ENCODE results near the gene ARHGAP10.

The ARHGAP10 gene

GRCh38 chr4:147731580-147732517 lies at the start of gene ARHGAP10:
TSS of gene ARHGAP10 (plus strand) at chr4:147732088. CDS start at chr4:147732302, 214 bp downstream.
- no peak for DNase-seq

GRCh38 chr4:147682755-147683154 lies 49.1 kb upstream of the ARHGAP10 start:
- DNase-seq, result no peak

DNA sequence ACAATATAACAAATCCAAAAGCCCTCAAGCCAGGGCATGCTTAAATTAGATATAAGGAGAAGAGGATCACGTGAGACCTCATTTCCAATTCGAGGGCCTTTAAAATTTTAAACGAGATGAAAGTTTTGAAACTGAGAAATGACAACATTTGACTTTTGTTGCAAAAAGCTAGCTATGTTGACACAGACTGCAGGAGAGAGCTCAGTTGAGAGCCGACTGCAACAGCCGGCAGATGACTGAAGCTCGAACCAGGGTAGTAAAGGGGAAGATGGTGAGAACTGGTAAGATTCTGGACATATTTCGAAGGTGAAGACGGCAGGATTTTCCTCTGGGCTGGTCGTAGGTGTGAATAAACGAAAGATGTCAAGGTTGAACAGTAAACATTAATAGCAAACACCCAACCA lies 48.7 kb upstream of the ARHGAP10 start:
- no peak for DNase-seq

DNA sequence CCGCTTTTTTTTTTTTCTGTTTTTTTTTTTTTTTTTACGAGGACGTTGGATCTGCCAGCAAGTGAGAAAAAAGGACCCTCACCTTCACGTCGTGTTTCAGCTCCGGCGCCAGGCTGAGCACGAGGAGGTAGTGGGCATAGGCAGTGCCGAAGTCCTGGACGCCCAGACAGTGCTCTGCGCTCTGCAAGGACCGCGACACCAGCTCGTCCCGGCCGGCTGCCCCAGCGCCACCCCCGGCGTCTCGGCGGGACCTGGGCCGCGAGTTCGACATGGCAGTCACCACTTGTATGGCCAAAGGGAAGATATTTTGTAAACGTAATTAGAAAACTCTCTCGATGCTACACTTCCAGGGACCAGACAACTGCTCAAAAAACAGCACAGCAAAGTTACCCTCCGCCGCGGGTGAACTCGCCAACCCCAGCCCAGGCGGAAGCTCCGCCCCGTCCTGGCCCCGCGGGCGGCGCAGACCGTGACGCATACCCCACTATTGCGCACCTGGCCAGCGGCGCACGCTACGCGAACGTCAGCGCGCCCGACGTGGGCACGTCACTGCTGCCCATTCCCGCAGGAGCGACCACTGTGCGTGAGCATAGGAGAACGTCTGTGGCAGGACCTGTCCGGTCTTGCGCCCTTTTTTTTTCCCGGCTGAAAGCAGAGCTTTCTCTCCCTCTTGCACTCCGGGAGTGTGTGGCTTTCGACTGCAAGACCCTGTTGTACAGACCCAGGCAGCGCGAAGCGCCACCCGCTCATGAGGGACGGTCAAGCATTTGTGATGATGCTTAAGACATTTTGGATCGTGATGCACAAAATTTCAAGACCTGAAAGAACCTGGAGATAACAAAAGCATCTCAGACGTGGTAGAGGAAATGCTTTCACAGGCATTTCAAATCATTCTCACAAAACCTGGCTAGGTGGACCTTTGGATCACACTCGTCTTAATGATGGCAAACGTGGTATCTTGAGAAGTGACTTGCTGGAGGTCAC lies 47.9 kb upstream of the ARHGAP10 start, which contains the start of gene PRMT9:
Gene PRMT9 (minus strand): TSS at position 447 of the 984 bp plus-strand sequence. CDS start 176 bp downstream, at position 271.
- DNase-seq, result peak; percentile 69

- no peak for DNase-seq
These were observed 42.8 kb upstream of the ARHGAP10 start for GRCh38 chr4:147689067-147689466.

GRCh38 chr4:147691820-147692219 lies 40.1 kb upstream of the ARHGAP10 start:
- DNase-seq, result no peak

- no peak for DNase-seq
These were observed 38.7 kb upstream of the ARHGAP10 start for GRCh38 chr4:147693218-147693617.

DNA sequence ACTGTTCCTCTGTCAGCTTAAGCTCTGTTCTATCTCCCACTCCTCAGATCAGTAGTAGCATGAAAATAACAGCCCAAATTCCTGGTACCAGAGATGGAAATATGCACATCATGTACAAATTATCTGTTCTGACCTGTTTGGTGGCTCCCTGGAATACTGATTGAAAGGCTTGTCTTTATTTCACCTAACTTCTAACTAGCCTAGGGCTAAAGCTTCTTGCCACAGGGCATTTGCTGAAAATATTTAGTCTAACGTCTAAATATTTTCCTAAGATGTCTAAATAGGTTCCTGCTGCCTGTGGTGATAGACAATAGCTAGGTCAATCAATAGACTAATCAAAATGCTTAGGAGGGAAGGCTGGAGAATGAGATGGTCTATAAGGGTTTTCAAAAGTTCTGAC lies 35.0 kb upstream of the ARHGAP10 start:
- no peak for DNase-seq

- no peak for DNase-seq
These were observed 27.0 kb upstream of the ARHGAP10 start for GRCh38 chr4:147704846-147705245.

DNA sequence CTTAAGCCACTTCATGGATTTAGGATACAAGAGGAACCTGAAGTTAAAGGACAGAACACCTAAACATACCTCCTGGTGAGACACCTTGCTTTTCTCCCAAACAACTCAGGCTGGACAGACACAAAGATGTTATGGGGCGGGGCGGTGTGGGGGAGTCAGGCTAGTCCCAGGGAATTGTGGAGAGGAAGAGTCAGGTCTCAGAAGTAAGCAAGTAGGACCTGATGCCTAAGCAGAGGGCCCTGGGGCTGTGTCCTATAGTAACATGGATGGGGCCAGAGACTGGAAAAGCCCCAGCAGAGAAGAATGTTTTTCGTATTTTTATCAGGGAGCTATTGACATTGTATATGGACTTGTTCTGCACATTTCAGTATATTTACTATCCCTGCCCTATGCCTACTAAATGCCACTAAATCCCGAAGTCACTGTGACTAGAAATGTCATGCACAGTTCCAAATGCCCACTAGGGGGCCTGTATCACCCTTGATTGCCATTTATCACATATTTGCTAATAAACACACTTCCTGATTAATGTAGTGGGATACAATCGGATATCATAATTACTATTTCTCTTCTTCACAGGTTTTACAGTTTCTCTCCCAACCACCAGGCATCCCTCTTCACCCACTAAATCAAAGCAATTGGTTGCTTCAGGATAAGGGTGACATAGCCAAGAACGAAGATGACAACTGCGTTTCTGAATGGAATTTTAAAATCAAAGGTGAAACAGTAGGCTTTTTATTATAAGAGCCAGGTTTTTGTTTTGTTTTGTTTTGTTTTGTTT lies 23.8 kb upstream of the ARHGAP10 start:
- no peak for DNase-seq

- DNase-seq, result no peak
These were observed 21.9 kb upstream of the ARHGAP10 start for GRCh38 chr4:147709999-147710398.

GRCh38 chr4:147714575-147715401 lies 17.1 kb upstream of the ARHGAP10 start:
- no peak for DNase-seq

DNA sequence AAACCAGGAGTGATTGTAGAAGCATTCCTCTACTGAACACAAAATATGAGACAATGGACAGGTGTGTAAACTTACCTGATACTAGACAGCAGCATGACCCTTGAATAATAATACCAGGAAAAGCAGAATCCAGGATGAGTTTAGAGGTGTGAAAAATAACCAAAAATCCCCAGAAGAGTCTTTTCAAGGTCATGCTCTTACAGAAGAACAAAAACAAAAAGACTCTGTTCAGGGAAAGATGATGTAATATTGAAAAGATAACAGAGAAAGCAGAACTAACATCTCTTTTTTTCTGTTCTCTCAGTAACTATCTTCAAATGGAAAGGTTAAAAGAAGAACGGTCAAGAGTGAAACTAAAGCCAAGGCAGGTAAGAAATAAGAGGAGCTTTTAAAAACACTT lies 14.0 kb upstream of the ARHGAP10 start:
- no peak for DNase-seq

DNA sequence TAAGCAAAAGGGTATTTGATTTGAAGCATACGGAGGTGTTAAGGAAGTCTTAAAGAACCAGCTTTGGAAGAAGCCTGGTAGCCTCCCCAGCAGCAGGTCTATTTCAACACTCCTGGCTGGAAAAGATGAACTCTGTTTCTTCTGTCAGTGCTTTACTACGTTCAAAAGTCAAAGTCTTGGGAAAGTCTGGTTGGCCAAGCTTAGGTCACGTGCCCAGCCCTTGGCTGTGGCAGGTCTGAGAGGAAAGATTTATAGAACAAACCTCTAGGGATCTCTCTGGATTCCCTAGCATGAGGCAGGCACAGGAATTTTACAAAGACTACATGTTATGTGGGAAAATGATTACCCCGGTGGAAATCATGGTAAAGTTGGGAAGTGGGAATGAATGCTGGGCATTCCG lies 8.6 kb upstream of the ARHGAP10 start:
- DNase-seq, result no peak

DNA sequence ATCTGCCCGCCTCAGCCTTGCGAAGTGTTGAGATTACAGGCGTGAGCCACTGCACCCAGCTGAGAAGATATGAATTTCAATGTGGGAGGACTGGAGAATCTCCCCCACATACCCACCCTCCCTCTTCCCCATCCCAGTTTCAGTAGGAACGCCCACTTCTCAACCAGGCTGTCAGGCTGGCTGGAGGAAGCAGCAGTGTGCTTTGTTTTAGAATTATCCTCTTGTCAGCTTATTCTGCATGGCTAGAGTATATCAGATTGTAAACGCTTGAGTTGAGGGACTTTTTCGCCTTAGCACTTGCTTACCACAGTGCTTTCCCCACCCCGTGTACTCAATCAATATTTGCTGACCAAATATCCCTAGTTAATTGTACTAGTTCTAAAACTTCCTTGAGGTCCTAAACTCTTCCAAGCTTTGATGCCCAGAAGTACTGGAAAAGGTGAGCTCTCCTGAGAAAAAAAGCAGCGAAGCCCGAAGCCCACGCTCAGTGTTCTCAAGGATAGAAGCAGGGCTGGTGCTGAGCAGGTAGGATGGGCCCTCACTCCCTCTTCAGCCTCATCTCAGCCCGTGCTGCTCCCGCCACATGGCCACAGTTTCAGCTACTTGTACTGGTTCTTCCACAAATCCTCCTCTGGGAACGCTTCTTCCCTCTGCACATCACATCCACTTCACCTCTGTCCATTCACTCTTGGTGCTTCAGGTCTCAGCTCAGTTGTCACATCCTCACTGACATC lies 7.3 kb upstream of the ARHGAP10 start:
- DNase-seq, result no peak

DNA sequence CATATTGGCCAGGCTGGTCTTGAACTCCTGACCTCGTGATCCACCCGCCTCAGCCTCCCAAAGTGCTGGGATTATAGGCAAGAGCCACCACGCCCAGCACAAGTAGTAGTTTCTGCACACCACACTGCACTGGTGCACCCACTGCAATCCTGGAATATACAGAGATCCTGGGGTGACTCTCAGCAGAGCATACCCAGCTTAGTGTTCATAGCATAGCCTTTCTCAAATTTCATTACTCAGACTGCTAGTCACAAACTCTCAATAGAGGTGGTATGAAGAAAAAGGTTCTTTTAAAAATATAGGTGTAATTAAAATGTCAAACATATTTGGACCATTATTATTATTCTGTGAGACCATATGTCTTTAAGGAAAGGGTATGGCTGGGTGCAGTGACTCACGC lies 6.2 kb upstream of the ARHGAP10 start:
- DNase-seq, result no peak

DNA sequence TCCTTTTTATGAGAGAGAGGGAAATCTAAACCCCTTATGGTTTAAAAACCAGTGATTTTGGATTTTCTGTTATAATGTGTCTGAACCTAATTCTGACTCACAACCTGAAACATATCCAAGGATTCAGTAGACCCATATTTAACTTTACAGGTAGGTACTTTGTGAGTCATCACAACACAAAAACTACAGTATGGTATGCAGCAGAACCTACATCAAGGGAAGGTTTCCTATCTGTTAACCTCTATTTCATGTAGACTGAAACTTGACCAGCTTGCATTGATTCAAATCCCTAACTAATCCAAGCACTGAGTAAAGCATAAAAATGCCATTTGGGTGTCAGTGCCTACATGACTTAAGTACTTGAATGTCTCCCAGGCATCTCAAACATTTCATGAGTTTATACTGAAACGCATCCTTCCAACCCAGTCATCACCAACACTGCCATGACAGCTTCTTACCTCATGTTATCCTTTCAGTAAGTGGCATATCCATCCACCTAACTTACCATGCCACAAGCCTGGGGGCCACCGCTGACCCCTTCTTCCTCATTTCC lies 4.3 kb upstream of the ARHGAP10 start:
- DNase-seq, result no peak

GRCh38 chr4:147730333-147730732 lies 1.6 kb upstream of the ARHGAP10 start:
- no peak for DNase-seq

- DNase-seq, result no peak
These were observed 789 bp downstream of the ARHGAP10 start for GRCh38 chr4:147732518-147733235.

All from DMS153 (cell line).